Activated CD4-positive, alpha-beta T cell treated with anti-CD3 and anti-CD28 coated beads for 4 hours (primary cell): ENCODE data around the gene TTC27.
"Not testable (repeated sequence)": the region's sequence is repeated elsewhere in the genome, so short reads cannot be mapped to it uniquely, and the experiment has no call there.

Experiments used
- DNase-seq, 2 donors: peaks; one replicate each; pipeline ENCODE4 v3.0.0-alpha.2; 2020

The TTC27 gene

GRCh38 chr2:32721376-32721775 is 93.5 kb downstream of the TTC27 start:
- DNase-seq = no peak

GRCh38 chr2:32723467-32724079 is 95.7 kb downstream of the TTC27 start:
- DNase-seq = no peak

- not testable (repeated sequence) for DNase-seq
These were observed 98.8 kb downstream of the TTC27 start for GRCh38 chr2:32726678-32727077.

- DNase-seq = no peak
These were observed 99.3 kb downstream of the TTC27 start for GRCh38 chr2:32727157-32727556.

GRCh38 chr2:32730958-32731357 is 103.1 kb downstream of the TTC27 start:
- DNase-seq = not testable (repeated sequence)

- DNase-seq = no peak
These were observed 104.3 kb downstream of the TTC27 start for GRCh38 chr2:32732120-32732519.

- no peak for DNase-seq
These were observed 105.1 kb downstream of the TTC27 start for GRCh38 chr2:32732912-32733472.

- DNase-seq = no peak
These were observed 107.5 kb downstream of the TTC27 start for GRCh38 chr2:32735348-32735747.

GRCh38 chr2:32738939-32739338 is 111.1 kb downstream of the TTC27 start:
- DNase-seq = no peak

- no peak for DNase-seq
These were observed 111.8 kb downstream of the TTC27 start for GRCh38 chr2:32739664-32740063.

GRCh38 chr2:32741575-32741974 is 113.7 kb downstream of the TTC27 start:
- no peak for DNase-seq

- DNase-seq = no peak
These were observed 114.5 kb downstream of the TTC27 start for GRCh38 chr2:32742376-32742775.

- DNase-seq = no peak
These were observed 115.8 kb downstream of the TTC27 start for GRCh38 chr2:32743480-32744236.

GRCh38 chr2:32745191-32745590 is 117.3 kb downstream of the TTC27 start:
- no peak for DNase-seq

GRCh38 chr2:32745675-32746074 is 117.8 kb downstream of the TTC27 start:
- DNase-seq = no peak

- no peak for DNase-seq
These were observed 118.8 kb downstream of the TTC27 start for GRCh38 chr2:32746669-32747068.

GRCh38 chr2:32748158-32748557 is 120.3 kb downstream of the TTC27 start:
- no peak for DNase-seq

- no peak for DNase-seq
These were observed 123.0 kb downstream of the TTC27 start for GRCh38 chr2:32750880-32751279.

GRCh38 chr2:32752205-32752604 is 124.4 kb downstream of the TTC27 start:
- DNase-seq = no peak

- DNase-seq = no peak
These were observed 125.1 kb downstream of the TTC27 start for GRCh38 chr2:32752952-32753351.

- DNase-seq = not testable (repeated sequence)
These were observed 126.8 kb downstream of the TTC27 start for GRCh38 chr2:32754676-32755075.

- DNase-seq = no peak
These were observed 127.8 kb downstream of the TTC27 start for GRCh38 chr2:32755666-32756065.

- DNase-seq = no peak
These were observed 128.4 kb downstream of the TTC27 start for GRCh38 chr2:32756074-32756727.

- no peak for DNase-seq
These were observed 130.4 kb downstream of the TTC27 start for GRCh38 chr2:32758232-32758631.
